Common myeloid progenitor, CD34-positive (primary cell): ENCODE measurements around the gene PTPRN.

Experiments
- CTCF ChIA-PET: fragments of 350-600 bp; sonication (Branson Sonifier 250); formaldehyde crosslinking; loops from one replicate; lab custom pipeline; 2021; ENCODE audit warnings: antibody characterized with exemption; lab: Charles Lee
- POLR2A ChIA-PET: fragments of 350-600 bp; sonication (Branson Sonifier 250); formaldehyde crosslinking; loops from one replicate; lab custom pipeline; 2021; ENCODE audit warnings: antibody characterized with exemption; lab: Charles Lee
- DNase-seq, 3 donors: peaks; one replicate each; pipeline versions ENCODE4 v3.0.0 to v3.0.0-alpha.2; 2013
- H3K27ac ChIP-seq, 2 experiments: 1 replicate in 1 of 2; 2 replicates in 1 of 2; pipeline ENCODE4 v1.7.0; 2013; ENCODE audit warnings: inconsistent platforms in 2 of 2, low read length in 2 of 2, mild to moderate bottlenecking in 2 of 2, low read depth in 1 of 2, moderate library complexity in 1 of 2; ENCODE audit not compliant: severe bottlenecking in 2 of 2, insufficient read depth in 1 of 2, poor library complexity in 1 of 2
- H3K27me3 ChIP-seq, 5 experiments: replicated peaks in 2 of 5; 1 replicate in 3 of 5; 2 replicates in 2 of 5; pipeline versions ENCODE4 v1.6.1 to v1.7.0; 2013; ENCODE audit warnings: low read length in 4 of 5, mild to moderate bottlenecking in 2 of 5, moderate library complexity in 2 of 5, inconsistent platforms in 1 of 5; ENCODE audit not compliant: insufficient read depth in 5 of 5, control insufficient read depth in 4 of 5
- H3K36me3 ChIP-seq, 4 experiments: 1 replicate in 2 of 4; 2 replicates in 2 of 4; pipeline versions ENCODE4 v1.6.1 to v1.7.0; 2013; ENCODE audit warnings: low read length in 3 of 4, control low read depth in 1 of 4, mild to moderate bottlenecking in 1 of 4; ENCODE audit not compliant: control insufficient read depth in 4 of 4, insufficient read depth in 4 of 4
- H3K4me1 ChIP-seq, 4 experiments: 1 replicate in 3 of 4; 2 replicates in 1 of 4; pipeline versions ENCODE4 v1.6.1 to v1.7.1; 2013; ENCODE audit warnings: low read length in 3 of 4, mild to moderate bottlenecking in 3 of 4, control low read depth in 1 of 4, inconsistent platforms in 1 of 4, moderate library complexity in 1 of 4; ENCODE audit not compliant: control insufficient read depth in 4 of 4, insufficient read depth in 4 of 4; ENCODE audit errors: control extremely low read depth in 1 of 4
- H3K4me3 ChIP-seq, 7 experiments: 1 replicate in 4 of 7; 2 replicates in 3 of 7; pipeline versions ENCODE4 v1.5.1 to v1.7.0; 2013; ENCODE audit warnings: mild to moderate bottlenecking in 7 of 7, low read length in 6 of 7, moderate library complexity in 6 of 7, inconsistent platforms in 2 of 7, low read depth in 2 of 7, control low read depth in 1 of 7; ENCODE audit not compliant: insufficient read depth in 4 of 7, control insufficient read depth in 1 of 7; ENCODE audit errors: extremely low read depth in 1 of 7
- H3K9me3 ChIP-seq, 5 experiments: 1 replicate in 4 of 5; 2 replicates in 1 of 5; pipeline versions ENCODE4 v1.6.1 to v1.7.1; 2013; ENCODE audit warnings: low read length in 4 of 5, mild to moderate bottlenecking in 2 of 5, inconsistent platforms in 1 of 5, low read depth in 1 of 5, moderate library complexity in 1 of 5; ENCODE audit not compliant: control insufficient read depth in 4 of 5, insufficient read depth in 2 of 5; ENCODE audit errors: control extremely low read depth in 1 of 5
- WGBS: methylation state at CpG from one replicate; pipeline ENCODE4 v1.1.5; 2013; ENCODE audit not compliant: insufficient coverage; 5-methylcytosine and 5-hydroxymethylcytosine counted together

Gene PTPRN

DNA sequence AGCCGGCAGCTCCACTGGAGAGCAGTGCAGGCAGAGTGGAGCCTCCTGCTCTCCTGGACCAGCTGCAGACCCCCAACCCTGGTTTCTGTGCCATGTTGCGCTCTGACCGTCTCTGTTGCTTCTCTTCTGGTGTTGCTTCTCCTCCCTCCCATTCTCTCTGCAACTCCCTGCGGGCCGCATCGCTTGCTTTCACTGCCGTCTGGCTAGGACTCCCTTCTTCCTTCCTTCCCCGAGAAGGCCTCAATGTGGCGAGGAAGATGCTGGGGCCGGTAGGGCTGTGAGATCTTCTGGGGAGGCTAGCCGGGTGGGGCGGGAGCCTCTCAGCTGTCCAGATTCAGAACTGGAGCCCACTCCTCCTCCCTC, 23.8 kb downstream of the PTPRN start:
- no peak for DNase-seq
- ChIA-PET CTCF (interaction anchor here (0.9 to 18.3 kb wide), 2 partner anchors 10 to 44 kb away, joined by 3 to 381 read pairs; no protein-coding TSS in a partner anchor), POLR2A (no interaction called here)
- Histone ChIP-seq H3K4me3 (no peak overlapping the region), H3K27me3 (no peaks in the 10 kb centered on the region), H3K9me3 (no peaks in the 10 kb centered on the region), H3K27ac (no peak overlapping the region), H3K4me1 (peaks cover 0 to 4% (median 2%) of the 10 kb centered on the region in 4 experiments), H3K36me3 (peaks cover 2 to 37% (median 16%) of the 10 kb centered on the region in 4 experiments)
- 100% methylated on average over 6 of the region's 12 CpGs for WGBS

DNA sequence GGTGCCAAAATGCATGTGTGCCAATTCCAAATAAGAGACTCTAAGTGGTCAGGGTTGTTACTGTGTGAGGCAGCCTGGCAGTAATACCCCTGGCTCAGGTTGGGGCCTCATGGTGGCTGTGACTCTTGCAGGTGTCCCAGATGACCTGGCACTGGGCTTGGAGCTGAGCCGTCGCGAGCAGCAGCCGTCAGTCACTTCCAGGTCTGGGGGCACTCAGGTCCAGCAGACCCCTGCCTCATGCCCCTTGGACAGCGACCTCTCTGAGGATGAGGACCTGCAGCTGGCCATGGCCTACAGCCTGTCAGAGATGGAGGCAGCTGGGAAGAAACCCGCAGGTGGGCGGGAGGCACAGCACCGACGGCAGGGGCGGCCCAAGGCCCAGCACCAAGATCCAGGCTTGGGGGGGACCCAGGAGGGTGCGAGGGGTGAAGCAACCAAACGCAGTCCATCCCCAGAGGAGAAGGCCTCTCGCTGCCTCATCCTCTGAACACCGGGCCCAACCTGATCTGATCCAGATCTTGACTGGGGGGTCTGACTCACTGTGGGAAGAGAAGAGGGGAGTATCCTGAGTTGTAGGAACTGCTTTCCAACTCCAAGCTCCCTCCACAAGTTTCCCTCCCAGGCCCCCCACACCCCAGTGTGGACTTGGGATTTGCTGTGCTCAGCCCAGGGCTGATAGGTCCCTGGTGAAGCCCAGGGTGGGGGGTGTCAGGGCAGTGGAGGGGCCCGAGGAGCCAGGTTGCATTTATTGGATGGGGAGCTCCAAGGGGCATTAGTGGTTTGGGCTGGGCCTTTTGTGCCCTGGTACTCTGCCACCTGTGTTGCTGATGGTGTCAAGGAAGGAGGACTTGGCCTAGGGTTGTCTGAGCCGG, 24.5 kb downstream of the PTPRN start:
- CTCF ChIA-PET, result interaction anchor here (0.8 to 18.3 kb wide), 6 partner anchors 9 to 67 kb away, joined by 3 to 381 read pairs (median 4); partner anchors contain the start of gene TUBA4A
- H3K36me3 ChIP-seq, result peaks cover 2 to 37% (median 17%) of the 10 kb centered on the region in 4 experiments
- H3K4me1 ChIP-seq, result peaks cover 0 to 10% (median 8%) of the 10 kb centered on the region in 4 experiments
- H3K27ac ChIP-seq, result no peak overlapping the region
- 100% methylated on average over 12 of the region's 16 CpGs for WGBS
- no peak for DNase-seq
- H3K27me3 ChIP-seq, result no peaks in the 10 kb centered on the region
- H3K4me3 ChIP-seq, result no peak overlapping the region
- no peaks in the 10 kb centered on the region for H3K9me3 ChIP-seq
- POLR2A ChIA-PET, result no interaction called here

DNA sequence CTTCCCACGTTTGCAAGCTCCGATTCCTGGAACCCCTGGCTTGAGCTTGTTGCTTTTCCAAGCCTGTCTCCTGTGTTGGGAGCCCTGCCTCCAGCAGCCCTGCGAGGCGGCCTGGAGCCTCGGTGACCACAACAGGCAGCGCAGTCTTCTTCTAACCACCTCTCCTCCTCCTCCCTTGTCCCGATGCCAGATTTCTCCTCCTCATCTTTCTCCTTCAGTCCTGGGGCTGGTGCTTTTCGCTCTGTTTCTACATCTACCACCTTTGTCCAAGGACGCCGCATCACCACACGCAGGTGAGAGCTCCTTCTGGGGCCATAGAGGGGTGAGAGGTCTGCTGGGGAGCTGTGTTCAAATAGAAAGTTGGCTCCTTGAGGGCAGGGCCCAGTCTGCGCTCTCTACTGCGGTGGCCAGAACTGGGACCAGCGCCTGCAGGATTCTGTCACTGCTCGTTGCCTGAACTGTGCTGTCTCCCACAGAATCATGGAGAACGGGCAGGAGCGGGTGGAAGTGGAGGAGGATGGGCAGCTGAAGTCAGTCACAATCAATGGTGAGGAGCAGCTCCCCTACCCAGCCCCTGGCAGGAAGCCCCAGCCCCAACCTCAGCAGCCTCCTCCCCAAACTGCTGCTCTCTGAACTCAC, 26.1 kb downstream of the PTPRN start:
- H3K4me1 ChIP-seq, result peaks cover 6 to 23% (median 21%) of the 10 kb centered on the region in 4 experiments
- no peak overlapping the region for H3K4me3 ChIP-seq
- H3K9me3 ChIP-seq, result no peaks in the 10 kb centered on the region
- CTCF ChIA-PET, result interaction anchor here (1.1 to 18.3 kb wide), 3 partner anchors 12 to 69 kb away, joined by 3 to 381 read pairs (median 4); no protein-coding TSS in a partner anchor
- POLR2A ChIA-PET, result no interaction called here
- H3K27me3 ChIP-seq, result no peaks in the 10 kb centered on the region
- 96% methylated on average over 16 of the region's 17 CpGs for whole genome bisulfite sequencing
- no peak overlapping the region for H3K27ac ChIP-seq
- no peak for DNase-seq
- peaks cover 2 to 37% (median 17%) of the 10 kb centered on the region in 4 experiments for H3K36me3 ChIP-seq

DNA sequence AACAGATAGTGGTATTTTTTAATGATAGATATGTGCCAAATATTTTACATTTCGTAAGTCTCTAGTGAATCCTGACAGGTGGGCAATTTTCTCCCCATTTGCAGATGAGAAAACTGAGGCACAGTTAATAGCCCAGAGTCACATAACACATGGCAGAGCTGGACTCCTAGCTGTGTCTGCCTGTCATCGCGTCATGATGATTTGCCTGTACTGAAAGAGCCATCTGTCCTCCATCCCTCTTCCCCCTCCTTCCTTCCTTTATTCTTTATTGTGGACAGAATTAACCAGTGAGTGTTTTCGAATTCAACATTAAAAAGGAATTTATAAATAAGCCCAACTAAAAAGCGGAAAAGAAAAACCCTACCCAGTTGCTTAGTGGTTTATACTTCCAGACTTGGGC, 26.8 kb downstream of the PTPRN start:
- H3K4me3 ChIP-seq, result no peak overlapping the region
- WGBS, result 92% methylated on average over 1 of the region's 5 CpGs
- H3K27ac ChIP-seq, result no peak overlapping the region
- CTCF ChIA-PET, result interaction anchor here (1.1 to 18.3 kb wide), 3 partner anchors 13 to 36 kb away, joined by 3 to 381 read pairs (median 3); no protein-coding TSS in a partner anchor
- peaks cover 8 to 30% (median 27%) of the 10 kb centered on the region in 4 experiments for H3K4me1 ChIP-seq
- DNase-seq, result no peak
- H3K9me3 ChIP-seq, result no peaks in the 10 kb centered on the region
- POLR2A ChIA-PET, result no interaction called here
- H3K27me3 ChIP-seq, result no peaks in the 10 kb centered on the region
- H3K36me3 ChIP-seq, result peaks cover 2 to 37% (median 17%) of the 10 kb centered on the region in 4 experiments

DNA sequence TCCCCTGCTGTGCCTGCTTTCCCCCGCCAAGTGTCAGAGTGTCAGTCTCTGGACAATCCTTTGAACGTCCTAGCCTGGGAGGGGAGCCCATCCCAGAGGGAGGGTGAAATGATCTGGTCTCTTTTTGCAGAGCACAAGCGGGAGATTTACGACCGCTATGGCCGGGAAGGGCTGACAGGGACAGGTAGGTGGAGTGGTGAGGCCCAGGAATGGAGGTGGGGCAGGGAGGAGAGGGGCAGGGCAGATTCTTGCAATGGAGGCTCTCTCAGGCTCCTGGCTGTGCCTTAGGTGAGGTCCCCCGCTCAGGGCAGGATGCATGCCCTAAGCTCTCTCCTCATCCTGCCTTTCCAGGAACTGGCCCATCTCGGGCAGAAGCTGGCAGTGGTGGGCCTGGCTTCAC, 27.6 kb downstream of the PTPRN start:
- Histone ChIP-seq H3K4me1 (peaks cover 8 to 32% (median 28%) of the 10 kb centered on the region in 4 experiments), H3K27me3 (no peaks in the 10 kb centered on the region), H3K27ac (no peak overlapping the region), H3K36me3 (peaks cover 2 to 37% (median 17%) of the 10 kb centered on the region in 4 experiments), H3K4me3 (no peak overlapping the region), H3K9me3 (no peaks in the 10 kb centered on the region)
- ChIA-PET CTCF (interaction anchor here (1.2 to 18.3 kb wide), 6 partner anchors 14 to 71 kb away, joined by 3 to 381 read pairs (median 4); no protein-coding TSS in a partner anchor), POLR2A (no interaction called here)
- no peak for DNase-seq
- 91% methylated on average over 8 of the region's 8 CpGs for WGBS

DNA sequence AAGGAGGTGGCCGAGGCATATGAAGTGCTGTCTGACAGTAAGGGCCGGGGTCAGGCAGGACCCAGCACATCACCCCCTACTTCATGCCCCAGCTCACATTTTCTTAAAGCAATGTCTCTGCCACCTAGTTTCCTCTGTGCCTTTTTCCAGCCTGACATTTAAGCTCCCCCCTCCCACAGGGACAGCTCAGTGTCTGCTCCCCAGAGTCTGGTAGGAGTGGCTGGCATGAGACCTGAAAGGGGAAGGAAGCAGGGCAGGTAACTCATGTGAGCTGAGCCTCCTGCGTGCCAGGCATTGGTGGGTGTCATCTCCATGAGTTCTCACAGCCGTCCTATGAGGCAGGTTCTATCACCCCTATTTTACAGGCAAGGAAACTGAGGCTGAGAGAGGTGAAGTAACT, 28.6 kb downstream of the PTPRN start:
- POLR2A ChIA-PET, result no interaction called here
- CTCF ChIA-PET, result interaction anchor here (1.2 to 18.3 kb wide), 6 partner anchors 15 to 72 kb away, joined by 3 to 381 read pairs (median 6); partner anchors contain the start of genes TUBA4A and TUBA4B
- peaks cover 2 to 35% (median 17%) of the 10 kb centered on the region in 4 experiments for H3K36me3 ChIP-seq
- no peak for DNase-seq
- WGBS, result 92% methylated on average over 4 of the region's 4 CpGs
- no peaks in the 10 kb centered on the region for H3K27me3 ChIP-seq
- H3K4me1 ChIP-seq, result peaks cover 8 to 32% (median 28%) of the 10 kb centered on the region in 4 experiments
- H3K4me3 ChIP-seq, result no peak overlapping the region
- H3K27ac ChIP-seq, result no peak overlapping the region
- no peaks in the 10 kb centered on the region for H3K9me3 ChIP-seq
